ENCODE data around the gene ATP11B. TPM values are rescaled to one million over a fixed set of nuclear protein-coding genes. Genes with fewer than 3 reads are reported as not detected.

ATP11B gene
- total RNA-seq, 1 experiment from 2014 or later = 70.1 TPM

- no peak overlapping the region for H3K27ac ChIP-seq (ENCODE audit: low read depth, low read length, poor library complexity, severe bottlenecking)
- CTCF ChIA-PET = no interaction called here
- BruUV-seq (replicated peaks) = no TSS peak
These were observed 112.3 kb downstream of the ATP11B start for GRCh38 chr3:182905623-182906022.

GRCh38 chr3:182906036-182906435 lies 112.7 kb downstream of the ATP11B start:
- ChIA-PET CTCF (no interaction called here), POLR2A (ENCODE audit: low non-redundant PET) (no interaction called here)
- no peaks in the 10 kb centered on the region for H3K4me1 ChIP-seq (ENCODE audit: insufficient read depth, low read length, poor library complexity, severe bottlenecking)
- no TSS peak for BruUV-seq (replicated peaks)
- no peak overlapping the region for H3K4me3 ChIP-seq (ENCODE audit: low read depth, low read length, poor library complexity, severe bottlenecking)
- no peak overlapping the region for H3K27ac ChIP-seq (ENCODE audit: low read depth, low read length, poor library complexity, severe bottlenecking)
- intact Hi-C loops (cut with micrococcal nuclease; ENCODE audit: unreplicated experiment) = loop anchor here (5.0 to 10.0 kb wide), 3 partner anchors 191 to 489 kb away; no protein-coding TSS in a partner anchor
- no peaks in the 10 kb centered on the region for H3K9me3 ChIP-seq (ENCODE audit: low read depth, low read length, poor library complexity, severe bottlenecking)
- no peak for TF ChIP-seq CTCF (conservative IDR thresholded peaks at IDR 0.05; ENCODE audit: low read depth, low read length)
- TF ChIP-seq EZH2 (IDR thresholded peaks at IDR 0.05; ENCODE audit: borderline replicate concordance, low read depth, low read length, poor library complexity, severe bottlenecking) = no peak
- H3K36me3 ChIP-seq (ENCODE audit: insufficient read depth, low read length, poor library complexity, severe bottlenecking) = peaks cover 5% of the 10 kb centered on the region
- H3K27me3 ChIP-seq (replicated peaks; ENCODE audit: insufficient read depth, low read depth, low read length, poor library complexity) = no peaks in the 10 kb centered on the region
- no peak for DNase-seq (ENCODE audit: low spot score)

More at GRCh38 chr3:182905623-182906022, 112.3 kb downstream of the ATP11B start:
- H3K4me1 ChIP-seq (ENCODE audit: insufficient read depth, low read length, poor library complexity, severe bottlenecking) = no peaks in the 10 kb centered on the region
- intact Hi-C loops (cut with micrococcal nuclease; ENCODE audit: unreplicated experiment) = loop anchor here (5.0 to 10.0 kb wide), 3 partner anchors 191 to 489 kb away; no protein-coding TSS in a partner anchor
- H3K4me3 ChIP-seq (ENCODE audit: low read depth, low read length, poor library complexity, severe bottlenecking) = no peak overlapping the region
- no peaks in the 10 kb centered on the region for H3K27me3 ChIP-seq (replicated peaks; ENCODE audit: insufficient read depth, low read depth, low read length, poor library complexity)
- TF ChIP-seq CTCF (conservative IDR thresholded peaks at IDR 0.05; ENCODE audit: low read depth, low read length) (no peak), EZH2 (IDR thresholded peaks at IDR 0.05; ENCODE audit: borderline replicate concordance, low read depth, low read length, poor library complexity, severe bottlenecking) (no peak)
- DNase-seq (ENCODE audit: low spot score) = no peak
- POLR2A ChIA-PET (ENCODE audit: low non-redundant PET) = no interaction called here
- no peaks in the 10 kb centered on the region for H3K9me3 ChIP-seq (ENCODE audit: low read depth, low read length, poor library complexity, severe bottlenecking)
- H3K36me3 ChIP-seq (ENCODE audit: insufficient read depth, low read length, poor library complexity, severe bottlenecking) = peaks cover 5% of the 10 kb centered on the region

- intact Hi-C loops (cut with micrococcal nuclease; ENCODE audit: unreplicated experiment) = loop anchor here (5.0 to 10.0 kb wide), 3 partner anchors 194 to 486 kb away; no protein-coding TSS in a partner anchor
- DNase-seq (ENCODE audit: low spot score) = no peak
- ChIA-PET CTCF (interaction anchor here (0.6 kb wide), 1 partner anchor 186 kb away, joined by 5 read pairs; no protein-coding TSS in a partner anchor), POLR2A (ENCODE audit: low non-redundant PET) (no interaction called here)
- Histone ChIP-seq H3K4me1 (ENCODE audit: insufficient read depth, low read length, poor library complexity, severe bottlenecking) (no peaks in the 10 kb centered on the region), H3K9me3 (ENCODE audit: low read depth, low read length, poor library complexity, severe bottlenecking) (no peaks in the 10 kb centered on the region), H3K4me3 (ENCODE audit: low read depth, low read length, poor library complexity, severe bottlenecking) (no peak overlapping the region), H3K27ac (ENCODE audit: low read depth, low read length, poor library complexity, severe bottlenecking) (no peak overlapping the region), H3K27me3 (replicated peaks; ENCODE audit: insufficient read depth, low read depth, low read length, poor library complexity) (no peaks in the 10 kb centered on the region), H3K36me3 (ENCODE audit: insufficient read depth, low read length, poor library complexity, severe bottlenecking) (peaks cover 5% of the 10 kb centered on the region)
- no TSS peak for BruUV-seq (replicated peaks)
- TF ChIP-seq CTCF (conservative IDR thresholded peaks at IDR 0.05; ENCODE audit: low read depth, low read length) (no peak), EZH2 (IDR thresholded peaks at IDR 0.05; ENCODE audit: borderline replicate concordance, low read depth, low read length, poor library complexity, severe bottlenecking) (no peak)
These were observed 115.2 kb downstream of the ATP11B start for GRCh38 chr3:182908471-182908870.

Data from A673 (cell line).